Activated CD8-positive, alpha-beta memory T cell treated with anti-CD3 and anti-CD28 coated beads, Interleukin-2, amount 50 U/mL, for 4 hours (primary cell): ENCODE measurements around the gene LAMC1.

Source experiments
- DNase-seq: peaks from one replicate; pipeline ENCODE4 v3.0.0-alpha.2; 2020

Gene LAMC1

DNA sequence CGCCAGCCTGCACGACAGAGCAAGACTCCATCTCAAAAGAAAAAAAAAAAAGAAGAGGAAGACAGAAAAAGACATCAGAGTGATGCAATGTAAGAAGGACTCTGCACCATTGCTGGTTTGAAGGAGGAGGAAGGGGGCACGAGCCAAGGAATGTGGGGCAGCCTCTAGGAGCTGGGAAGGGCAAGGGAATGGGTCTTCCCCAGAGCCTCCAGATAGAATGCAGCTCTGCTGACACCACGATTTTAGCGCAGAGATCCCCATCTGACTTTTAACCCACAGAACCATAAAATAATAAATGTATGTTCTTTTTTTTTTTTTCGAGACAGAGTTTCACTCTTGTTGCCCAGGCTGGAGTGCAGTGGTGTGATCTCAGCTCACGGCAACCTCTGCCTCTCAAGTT lies 129.0 kb downstream of the LAMC1 start:
- DNase-seq: no peak

DNA sequence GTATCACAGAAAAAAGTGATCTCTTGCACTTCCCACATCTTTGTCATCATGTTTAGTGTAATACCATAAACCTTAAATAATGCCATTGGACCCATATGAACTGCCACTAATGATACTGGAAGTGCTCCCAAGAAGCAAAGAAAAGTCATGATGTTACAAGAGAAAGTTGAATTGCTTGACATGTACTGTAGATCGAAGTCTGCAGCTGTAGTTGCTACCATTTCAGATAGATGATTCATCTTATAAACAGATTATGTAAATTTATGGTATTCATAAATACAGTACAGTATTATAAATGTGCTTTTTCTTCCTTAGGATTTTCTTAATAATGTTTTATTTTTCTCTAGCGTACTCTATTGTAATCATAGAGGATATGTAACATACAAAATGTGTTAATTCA lies 132.7 kb downstream of the LAMC1 start:
- DNase-seq: no peak

DNA sequence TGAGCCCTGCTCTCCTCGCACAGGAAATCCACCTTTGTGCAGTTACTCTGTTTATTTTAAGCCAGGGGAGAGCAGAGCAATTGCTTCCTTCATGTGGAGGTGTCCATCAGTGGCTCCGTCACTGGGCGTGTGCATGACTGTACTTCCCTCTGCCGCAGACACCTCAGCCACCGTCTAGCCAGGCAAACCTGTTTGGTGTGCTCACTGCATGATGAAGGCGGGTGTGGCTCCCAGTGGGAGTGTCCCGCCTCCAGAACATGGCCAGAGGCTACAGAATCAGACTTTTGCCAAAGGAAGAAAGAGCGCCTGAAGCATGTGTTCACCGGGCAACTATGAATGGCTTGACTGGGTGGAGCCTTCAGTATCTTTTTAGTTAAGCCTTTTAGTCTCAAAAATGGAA lies 136.7 kb downstream of the LAMC1 start:
- no peak for DNase-seq

DNA sequence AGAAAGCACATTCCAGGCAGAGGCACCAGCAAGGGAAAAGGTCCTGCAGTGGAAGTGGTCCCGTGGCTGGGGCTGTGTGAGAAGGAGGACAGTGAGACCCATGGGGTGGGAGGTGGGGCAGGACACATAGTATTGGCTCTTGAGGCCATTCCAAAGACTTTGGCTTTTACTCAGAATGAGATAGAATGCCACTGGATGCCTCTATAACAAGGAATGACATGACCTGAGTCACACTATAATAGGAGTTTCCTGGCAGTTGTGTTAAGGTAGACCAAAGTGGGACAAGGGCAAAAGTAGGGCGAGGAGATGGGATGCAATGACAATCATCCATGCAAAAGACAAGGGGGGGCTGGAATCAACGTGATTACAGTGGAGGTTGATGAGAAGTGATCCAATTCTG lies 138.2 kb downstream of the LAMC1 start:
- DNase-seq: no peak

DNA sequence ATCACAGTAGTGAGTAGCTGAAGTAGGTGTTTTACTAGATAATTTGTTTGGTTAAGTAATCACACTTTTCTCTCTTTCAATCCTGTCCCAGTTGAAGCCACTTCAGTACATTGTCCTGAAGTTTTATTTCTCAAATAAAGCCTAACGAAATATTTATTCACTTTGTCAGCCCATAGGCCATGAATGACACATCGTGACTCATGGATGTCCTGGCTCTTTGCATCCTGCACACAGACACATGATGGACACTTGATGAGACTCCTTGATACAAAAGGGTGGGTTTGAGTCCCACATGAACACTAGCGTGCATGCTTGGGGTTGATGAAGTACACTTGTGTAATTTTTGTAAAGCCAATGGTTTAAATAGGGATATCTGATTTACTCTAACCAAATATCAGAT lies 140.1 kb downstream of the LAMC1 start:
- DNase-seq: no peak

DNA sequence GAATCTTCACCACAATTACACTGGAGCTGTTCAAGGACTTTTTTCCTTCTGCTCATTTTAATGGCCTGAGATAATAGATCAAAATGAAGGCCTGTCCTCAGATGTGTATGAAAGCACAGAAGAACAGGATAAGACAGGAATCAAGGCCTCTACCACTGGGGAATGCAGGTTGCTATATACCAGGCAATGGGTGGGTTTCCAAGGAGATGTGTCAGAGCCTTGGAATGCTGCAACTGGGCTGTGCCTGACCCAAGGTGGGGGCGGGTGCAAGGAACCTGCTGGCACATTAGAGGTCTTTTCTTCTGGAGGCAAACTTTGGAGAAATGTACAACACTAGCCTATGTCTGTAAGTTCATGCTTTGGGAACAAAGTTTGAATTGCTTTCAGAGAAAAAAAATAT lies 141.1 kb downstream of the LAMC1 start:
- no peak for DNase-seq

DNA sequence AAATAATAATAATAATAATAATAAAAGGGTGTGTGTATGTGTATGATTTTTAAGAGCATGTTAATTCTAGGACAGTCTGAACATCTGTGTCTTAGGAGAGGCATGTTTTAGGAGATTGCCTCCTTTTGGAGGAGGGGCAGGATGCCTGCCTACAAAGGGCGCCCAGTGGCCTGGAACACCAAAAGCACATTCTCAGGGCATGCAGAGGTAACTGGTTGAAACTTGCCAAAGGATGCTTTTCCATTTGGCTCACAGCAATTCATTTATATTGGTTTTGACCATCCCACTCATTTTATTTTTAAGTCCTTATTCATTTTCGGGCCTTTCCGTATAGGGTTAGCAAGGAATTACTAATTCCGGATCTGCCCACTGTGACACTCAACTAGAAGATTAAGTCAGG lies 141.7 kb downstream of the LAMC1 start:
- no peak for DNase-seq

DNA sequence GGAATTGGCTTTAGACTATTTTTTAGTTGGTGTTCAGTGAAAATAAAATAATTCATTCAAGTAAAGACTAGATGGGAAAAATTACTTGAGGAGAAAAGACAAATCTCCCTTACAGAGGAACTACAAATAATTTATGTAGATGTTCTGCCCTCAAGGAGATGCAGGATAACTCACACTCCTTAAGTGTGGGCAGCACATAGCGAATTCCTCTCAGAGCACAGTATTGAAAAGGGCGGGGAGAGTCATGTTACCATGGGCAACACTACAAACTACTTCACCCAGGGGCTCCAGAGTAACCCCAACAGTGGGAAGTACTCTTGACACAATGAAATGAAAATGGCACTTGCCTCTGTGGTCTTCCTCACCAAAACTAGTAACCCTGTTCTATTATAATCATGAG lies 142.2 kb downstream of the LAMC1 start:
- DNase-seq: no peak

DNA sequence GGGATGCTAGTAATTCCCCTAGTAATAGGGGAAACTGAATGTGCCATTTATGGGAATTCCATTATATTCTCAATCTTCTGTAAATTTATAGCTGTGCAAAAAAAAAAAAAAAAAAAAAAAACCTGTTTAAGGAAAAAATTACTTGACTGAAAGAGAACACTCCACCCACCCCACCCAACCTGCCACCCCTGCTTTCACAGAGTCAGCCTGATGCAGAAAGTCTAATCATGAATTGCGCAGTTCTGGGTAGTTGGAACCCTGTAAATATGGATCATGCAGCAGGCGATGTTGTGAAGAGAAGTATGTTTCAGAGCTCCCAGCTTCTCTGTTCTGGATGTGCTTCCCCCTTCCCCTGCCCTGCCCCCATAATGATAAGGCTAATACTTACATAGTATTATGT lies 143.2 kb downstream of the LAMC1 start:
- DNase-seq: no peak

DNA sequence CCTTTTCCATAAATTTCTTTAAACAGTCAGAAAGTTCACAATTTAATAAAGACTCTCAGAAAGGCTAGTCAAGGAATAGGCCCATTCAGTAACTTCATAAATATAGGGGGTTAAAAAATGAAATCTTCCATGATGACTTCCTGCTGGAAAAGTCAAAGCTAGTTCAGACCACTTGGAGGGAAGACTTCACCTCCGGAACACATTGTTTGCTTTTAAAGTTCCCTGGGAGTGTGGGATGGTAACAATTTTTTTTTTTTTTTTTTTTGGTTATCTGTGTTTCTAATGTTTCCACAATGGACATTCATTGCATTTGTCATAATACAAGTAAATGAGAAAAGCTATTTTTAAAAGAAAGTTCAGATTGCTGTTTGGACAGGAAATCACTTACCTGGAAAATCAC lies 144.5 kb downstream of the LAMC1 start:
- no peak for DNase-seq

DNA sequence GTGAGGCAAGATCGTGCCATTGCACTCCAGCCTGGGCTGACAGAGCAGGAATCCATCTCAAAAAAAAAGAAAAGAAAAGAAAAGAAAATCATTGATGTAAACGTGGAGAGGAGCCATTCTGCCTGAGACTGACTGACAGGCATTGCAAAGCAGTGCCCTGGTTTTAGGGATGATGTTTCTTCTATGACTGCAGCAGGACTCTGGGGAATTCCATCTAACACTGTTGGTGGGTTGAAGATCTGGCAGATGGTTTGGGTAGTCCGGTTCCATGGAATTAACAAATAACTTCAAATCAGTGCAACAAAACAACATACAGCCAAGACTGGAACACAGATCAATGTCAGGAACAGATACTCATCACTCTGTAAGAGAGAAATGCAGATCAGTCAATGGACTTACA lies 145.1 kb downstream of the LAMC1 start:
- no peak for DNase-seq

DNA sequence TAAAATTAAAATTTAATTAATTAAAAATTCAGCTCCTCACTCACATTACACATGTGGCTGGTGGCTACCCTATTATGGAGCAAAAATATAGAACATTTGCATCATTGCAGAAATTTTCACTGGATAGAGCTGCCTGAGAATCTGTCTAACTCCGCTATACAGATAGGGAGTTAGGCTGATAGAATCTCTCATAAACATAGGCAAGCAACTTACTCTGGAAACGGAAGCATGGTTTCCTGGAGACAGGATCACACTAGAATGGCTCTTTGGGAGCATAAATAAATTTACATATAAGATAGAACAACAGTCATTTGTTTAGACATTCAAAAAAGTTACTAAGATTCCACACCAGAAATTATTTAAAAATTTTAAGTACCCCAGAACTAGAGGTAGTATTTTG lies 150.6 kb downstream of the LAMC1 start:
- no peak for DNase-seq

DNA sequence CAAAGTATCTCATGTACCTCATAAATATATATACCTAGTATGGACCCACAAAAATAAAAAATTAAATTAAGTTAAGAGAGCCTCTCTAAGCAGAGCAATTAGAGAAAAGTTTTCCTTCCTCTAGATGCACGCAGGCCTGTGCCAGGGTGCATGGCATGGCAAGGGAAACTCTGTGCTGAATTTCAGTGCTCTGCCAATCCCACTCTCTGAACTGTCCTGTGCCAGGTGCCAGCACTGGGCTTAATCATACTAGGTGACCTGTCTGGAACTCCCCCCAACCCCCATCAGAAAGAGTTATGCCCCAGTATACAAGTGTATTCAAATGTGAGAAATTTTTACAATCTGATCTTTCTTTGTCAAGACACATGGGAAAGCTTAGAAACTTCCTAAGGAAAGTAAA lies 152.4 kb downstream of the LAMC1 start:
- no peak for DNase-seq

DNA sequence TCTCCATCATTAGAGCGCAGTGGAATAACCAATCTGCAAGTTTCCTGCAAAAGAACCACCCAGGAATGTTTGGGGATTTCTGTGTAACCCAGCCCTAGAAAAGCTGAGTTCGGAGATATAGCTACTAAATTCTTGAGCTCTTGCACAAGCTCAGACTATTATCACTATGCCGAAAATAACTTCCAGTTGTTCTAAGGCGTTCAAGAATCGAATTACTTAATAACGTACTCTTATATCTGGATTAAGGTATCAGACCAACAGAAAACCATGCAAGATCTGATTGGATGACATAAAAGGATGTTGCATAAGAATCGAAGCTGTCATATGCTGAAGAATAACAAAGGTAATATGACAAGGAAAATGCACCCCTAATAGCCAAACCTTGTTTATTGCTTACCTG lies 155.3 kb downstream of the LAMC1 start:
- no peak for DNase-seq

DNA sequence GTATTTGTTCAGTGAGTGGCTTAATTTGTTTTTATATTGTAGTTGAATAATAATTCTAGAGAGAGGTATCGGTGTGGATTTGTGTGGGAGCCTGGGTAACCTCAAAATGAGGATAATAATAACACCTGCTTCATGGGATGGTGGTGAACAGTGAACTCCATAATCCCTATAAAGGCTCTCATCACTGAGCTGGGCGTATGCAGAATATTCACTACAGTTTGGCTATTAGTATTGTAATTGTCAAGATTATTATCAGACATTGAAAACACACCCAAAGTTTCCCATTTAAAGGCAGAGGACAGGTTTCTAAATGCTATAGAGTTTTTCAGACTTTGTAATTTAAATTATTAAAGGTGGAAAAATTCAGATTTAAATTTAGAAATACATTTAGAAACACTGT lies 155.8 kb downstream of the LAMC1 start:
- no peak for DNase-seq

DNA sequence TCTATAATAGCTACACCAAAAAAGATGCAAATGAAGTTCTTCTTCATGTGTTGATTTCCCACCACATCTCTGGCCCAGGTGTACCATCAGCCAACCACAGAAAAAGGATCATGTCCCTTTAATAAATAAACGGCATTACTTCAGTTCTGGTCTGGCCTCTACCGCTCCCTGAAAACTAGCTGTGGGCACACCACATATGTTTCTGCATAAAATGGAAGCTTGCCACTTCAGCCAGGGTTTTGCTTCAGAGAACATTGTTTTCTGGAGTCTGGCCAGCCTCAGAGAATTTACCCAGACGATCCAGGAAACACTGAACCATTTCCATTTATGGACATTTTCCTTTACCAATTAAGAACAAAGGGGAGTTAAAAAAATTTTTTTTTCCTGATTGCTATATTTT lies 157.0 kb downstream of the LAMC1 start:
- no peak for DNase-seq

DNA sequence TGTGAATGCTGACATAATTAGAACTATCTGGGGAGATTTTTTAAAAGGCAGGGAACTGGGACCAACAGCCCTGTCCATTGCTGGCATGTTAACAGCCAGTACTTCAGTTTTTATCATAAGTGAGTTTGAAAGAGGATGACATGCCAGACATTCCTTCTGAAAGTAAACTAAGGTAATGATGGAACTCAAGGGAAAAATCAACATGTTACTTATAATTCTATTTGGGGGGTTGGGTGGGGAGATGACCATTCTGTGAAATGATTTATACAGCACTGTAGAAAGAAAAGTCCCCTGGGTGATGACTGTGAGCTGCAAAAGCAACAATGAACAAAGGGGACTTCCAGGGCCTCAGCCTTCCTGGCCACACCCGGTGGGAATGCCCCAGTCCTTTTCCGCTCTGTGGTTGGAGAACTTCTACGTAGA lies 157.4 kb downstream of the LAMC1 start:
- DNase-seq: no peak

DNA sequence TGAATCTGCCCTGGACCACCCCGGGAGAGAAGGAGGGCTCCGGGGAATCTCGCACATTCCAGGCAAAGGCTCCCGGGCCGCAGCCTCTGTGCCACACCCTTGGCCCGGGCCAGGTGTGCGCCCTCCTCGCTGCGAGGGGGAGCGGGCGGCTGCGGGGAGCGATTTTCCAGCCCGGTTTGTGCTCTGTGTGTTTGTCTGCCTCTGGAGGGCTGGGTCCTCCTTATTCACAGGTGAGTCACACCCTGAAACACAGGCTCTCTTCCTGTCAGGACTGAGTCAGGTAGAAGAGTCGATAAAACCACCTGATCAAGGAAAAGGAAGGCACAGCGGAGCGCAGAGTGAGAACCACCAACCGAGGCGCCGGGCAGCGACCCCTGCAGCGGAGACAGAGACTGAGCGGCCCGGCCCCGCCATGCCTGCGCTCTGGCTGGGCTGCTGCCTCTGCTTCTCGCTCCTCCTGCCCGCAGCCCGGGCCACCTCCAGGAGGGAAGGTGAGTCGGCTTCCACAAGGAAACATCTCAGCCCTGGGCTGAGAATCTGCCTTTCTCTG lies 162.8 kb downstream of the LAMC1 start, which contains the start of gene LAMC2:
LAMC2 (plus strand) TSS at position 324 of the 550 bp plus-strand sequence; CDS start at position 413, 89 bp downstream.
- DNase-seq: no peak

DNA sequence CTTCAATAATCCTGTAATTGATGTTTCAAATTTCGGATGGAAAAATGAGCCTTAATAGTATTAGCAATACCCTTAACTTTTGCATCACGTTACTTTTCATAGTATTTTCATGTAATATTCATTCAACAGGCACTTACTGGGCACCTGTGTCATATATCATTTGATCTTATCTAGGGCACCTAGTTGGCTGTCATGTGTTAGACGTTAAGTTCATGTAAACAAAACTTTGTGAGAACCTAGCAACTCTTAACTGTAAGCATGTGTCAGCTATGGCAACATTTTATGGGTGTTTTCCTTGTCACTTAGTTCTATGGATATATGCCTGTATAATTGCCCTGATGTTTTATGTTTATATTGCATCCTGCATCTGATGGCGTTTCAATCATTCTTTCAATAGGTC lies 163.6 kb downstream of the LAMC1 start:
- no peak for DNase-seq

DNA sequence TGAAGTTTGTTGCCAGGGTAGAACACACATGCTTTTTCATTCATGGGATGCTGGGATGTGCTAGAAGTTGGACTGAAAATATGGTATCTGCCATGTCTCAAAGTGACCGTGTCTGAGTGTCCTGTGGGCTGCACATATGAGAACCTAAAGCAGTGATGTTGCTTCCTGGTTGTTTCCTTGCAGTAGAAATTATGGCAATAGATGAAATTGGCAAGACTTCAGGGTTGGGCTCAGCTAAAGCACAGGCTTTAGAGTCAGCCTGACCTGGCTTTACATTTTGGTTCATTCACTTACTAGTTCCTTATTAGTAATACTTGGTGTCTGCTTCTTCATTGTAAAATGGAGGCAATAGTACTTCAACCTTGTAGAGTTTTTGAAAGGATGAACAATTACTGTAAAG lies 165.0 kb downstream of the LAMC1 start:
- no peak for DNase-seq

DNA sequence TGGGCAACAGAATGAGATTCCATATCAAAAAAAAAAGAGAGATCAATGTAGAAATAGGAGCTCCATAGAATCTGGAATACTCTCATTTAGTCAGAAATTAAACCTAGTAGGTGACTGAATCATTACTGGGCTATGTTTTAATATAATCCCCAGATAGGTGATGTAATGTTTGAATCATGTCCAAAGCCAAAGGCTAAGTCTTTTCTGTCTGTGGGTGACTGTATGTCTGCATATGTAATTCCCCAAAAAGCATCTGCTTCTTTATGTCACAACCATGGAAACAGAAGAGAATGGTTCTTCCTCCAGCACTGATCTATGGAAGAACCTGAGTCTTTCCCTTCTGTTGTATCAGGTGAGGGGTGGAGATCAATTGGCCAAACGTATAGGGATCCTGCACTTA lies 168.6 kb downstream of the LAMC1 start:
- no peak for DNase-seq

DNA sequence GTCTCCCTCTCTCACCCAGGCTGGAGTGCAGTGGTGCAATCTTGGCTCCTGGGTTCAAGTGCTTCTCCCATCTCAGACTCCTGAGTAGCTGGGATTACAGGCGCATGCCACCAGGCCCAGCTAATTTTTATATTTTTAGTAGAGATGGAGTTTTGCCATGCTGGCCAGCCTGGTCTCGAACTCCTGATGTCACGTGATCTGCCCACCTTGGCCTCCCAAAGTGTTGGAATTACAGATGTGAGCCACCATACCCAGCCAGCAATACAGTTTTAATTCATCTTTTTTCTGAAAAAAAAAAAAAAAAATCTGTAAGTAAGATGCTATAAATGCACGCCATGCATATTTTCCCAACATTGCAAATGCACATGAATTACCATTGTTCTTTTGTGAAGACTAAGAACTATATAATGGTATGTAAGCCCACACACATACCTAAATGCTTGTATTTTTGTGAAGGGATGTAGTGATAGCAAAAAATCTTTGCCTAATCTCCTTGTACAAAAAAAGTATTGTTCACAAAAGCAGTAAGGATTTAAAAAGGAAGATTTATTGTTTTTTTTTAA lies 170.8 kb downstream of the LAMC1 start:
- no peak for DNase-seq

DNA sequence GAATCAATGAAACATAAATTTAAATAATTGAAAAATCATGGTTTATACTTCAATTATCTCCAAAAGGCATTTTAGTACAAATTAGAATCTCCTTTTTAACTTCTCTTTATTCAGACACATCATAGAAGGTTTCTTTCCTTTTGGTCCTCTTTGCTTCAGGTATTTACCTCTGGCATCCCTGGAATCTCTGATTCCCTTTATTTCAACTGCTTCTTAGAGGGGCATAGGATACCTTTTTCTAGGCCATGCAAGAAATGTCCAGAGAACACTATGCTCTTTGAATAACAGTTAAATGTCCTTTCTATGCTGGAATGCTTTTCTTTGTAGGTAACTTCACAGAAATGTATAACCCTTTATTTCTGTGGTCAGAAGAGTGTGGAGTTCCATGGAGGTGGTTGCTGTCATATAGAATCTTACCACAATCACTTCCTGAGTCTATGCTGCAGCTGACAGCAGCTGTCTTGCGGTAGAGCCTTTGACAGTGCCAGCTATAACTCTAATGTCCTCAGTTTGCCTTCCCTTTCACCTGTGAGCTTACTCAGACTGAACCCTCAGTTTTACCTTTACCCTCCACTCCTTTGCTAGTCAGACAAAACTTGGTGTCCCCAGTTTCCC lies 171.4 kb downstream of the LAMC1 start:
- no peak for DNase-seq

DNA sequence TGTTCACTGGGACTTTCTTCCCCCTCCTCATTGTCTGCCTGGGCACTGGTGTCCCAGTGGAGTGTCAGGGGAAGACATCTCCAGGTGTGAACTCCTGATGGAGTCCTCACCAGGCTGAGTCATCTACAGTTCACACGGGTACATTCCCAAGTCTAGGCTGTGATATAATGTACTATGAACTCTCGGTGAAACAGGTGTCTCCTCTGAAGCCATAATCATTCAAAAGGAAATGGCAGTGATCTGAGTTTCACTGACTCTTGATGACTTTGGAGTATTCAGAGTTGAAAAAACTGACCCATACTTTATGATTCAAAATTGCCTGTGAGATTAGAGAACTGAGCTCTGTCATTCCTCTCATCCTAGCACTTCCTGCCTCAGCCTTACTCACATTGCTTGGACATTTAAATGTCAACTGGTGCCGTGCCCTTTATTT lies 171.9 kb downstream of the LAMC1 start:
- no peak for DNase-seq
